Testis (tissue), 3 donors: Measurements from ENCODE around the gene RTP3. TPM values are rescaled to one million over a fixed set of nuclear protein-coding genes. Genes with fewer than 3 reads are reported as not detected.

Experiments used
- DNase-seq: peaks from one replicate; pipeline ENCODE4 v3.0.0-alpha.2; 2019
- H3K27ac ChIP-seq, 2 donors: fragments of 200-600 bp; sonication (generic); one replicate each; pipeline ENCODE4 v1.5.1; 2019
- H3K27me3 ChIP-seq: fragments of 200-600 bp; sonication (generic); one replicate; pipeline ENCODE4 v1.5.1; 2019
- H3K36me3 ChIP-seq: fragments of 200-600 bp; sonication (generic); one replicate; pipeline ENCODE4 v1.5.1; 2017; ENCODE audit warnings: low read depth; ENCODE audit errors: missing control alignments
- H3K4me1 ChIP-seq: fragments of 200-600 bp; sonication (generic); one replicate; pipeline ENCODE4 v1.5.1; 2019
- H3K4me3 ChIP-seq, 2 donors: fragments of 200-600 bp; sonication (generic); one replicate each; pipeline ENCODE4 v1.5.1; 2017 to 2019
- H3K9me3 ChIP-seq: fragments of 200-600 bp; sonication (generic); one replicate; pipeline ENCODE4 v1.5.1; 2017
- POLR2A ChIP-seq: fragments of 450-650 bp; IDR thresholded peaks from one replicate; pipeline ENCODE4 v1.6.1; 2017; ENCODE audit warnings: antibody characterized with exemption, mild to moderate bottlenecking, moderate library complexity
- WGBS, 2 donors: methylation state at CpG; one replicate each; pipeline ENCODE4 v1.1.5; 2018; 5-methylcytosine and 5-hydroxymethylcytosine counted together
- intact Hi-C: fragments of 100-400 bp; cut with DNase I; formaldehyde crosslinking; loops from one replicate; pipeline ENCODE4 v1.15.1; 2023; ENCODE audit warnings: low total_unique reads
- polyA plus RNA-seq: library from polyadenylated mRNA; stranded (reverse); fragments of 350-450 nt; fragmentation: Illumina TruSeq; extraction: RNeasy Lipid Tissue Mini Kit (QIAGEN cat#74804); gene quantifications from one replicate; pipeline ENCODE4 v1.2.3, GENCODE V29; 2014; ENCODE audit warnings: low read depth, low replicate concordance; ENCODE audit not compliant: insufficient read depth
- total RNA-seq, 2 donors: library from RNA; depleted of rRNA; stranded (reverse); fragments of >200 nt; gene quantifications; one replicate each; pipeline ENCODE4 v1.2.3, GENCODE V29; 2016
- TF ChIP-seq, protein P1 (sequence below), 3 experiments: fragments of 450-650 bp in 2 of 3; fragments of 200-600 bp in 1 of 3; sonication (generic) in 1 of 3; IDR thresholded peaks; one replicate each; pipeline ENCODE4 v1.5.1; 2016 to 2019; ENCODE audit warnings: antibody characterized with exemption in 3 of 3, mild to moderate bottlenecking in 2 of 3, moderate library complexity in 1 of 3

RTP3 gene
- total and polyA plus RNA-seq, 3 donors from 2014 or later = 0.50 to 2.0 (median 1.1) TPM

DNA sequence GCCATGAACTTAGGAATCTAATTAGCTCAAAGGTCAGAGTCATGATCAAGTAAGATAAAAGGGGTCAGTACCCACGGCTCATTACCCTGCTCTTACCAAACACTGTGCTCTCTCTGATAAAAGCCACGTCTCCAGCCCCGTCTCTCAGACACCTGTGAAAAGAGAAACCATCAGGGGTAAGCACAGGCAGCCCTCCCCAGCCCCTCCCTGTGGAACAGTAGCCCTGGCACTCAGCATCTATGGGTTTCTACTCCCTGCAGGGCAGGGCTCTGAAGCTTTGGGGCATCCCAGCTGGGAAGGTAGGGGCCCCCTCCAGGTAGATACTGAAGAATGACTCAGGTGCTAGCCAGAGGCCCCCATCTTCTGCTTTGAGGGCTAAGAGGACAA, 43.6 kb upstream of the RTP3 start:
- intact Hi-C loops = no loop called here
- TF ChIP-seq, protein P1, sequence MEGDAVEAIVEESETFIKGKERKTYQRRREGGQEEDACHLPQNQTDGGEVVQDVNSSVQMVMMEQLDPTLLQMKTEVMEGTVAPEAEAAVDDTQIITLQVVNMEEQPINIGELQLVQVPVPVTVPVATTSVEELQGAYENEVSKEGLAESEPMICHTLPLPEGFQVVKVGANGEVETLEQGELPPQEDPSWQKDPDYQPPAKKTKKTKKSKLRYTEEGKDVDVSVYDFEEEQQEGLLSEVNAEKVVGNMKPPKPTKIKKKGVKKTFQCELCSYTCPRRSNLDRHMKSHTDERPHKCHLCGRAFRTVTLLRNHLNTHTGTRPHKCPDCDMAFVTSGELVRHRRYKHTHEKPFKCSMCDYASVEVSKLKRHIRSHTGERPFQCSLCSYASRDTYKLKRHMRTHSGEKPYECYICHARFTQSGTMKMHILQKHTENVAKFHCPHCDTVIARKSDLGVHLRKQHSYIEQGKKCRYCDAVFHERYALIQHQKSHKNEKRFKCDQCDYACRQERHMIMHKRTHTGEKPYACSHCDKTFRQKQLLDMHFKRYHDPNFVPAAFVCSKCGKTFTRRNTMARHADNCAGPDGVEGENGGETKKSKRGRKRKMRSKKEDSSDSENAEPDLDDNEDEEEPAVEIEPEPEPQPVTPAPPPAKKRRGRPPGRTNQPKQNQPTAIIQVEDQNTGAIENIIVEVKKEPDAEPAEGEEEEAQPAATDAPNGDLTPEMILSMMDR (IDR thresholded peaks at IDR 0.05) = no peak
- Histone ChIP-seq H3K27me3 (no peaks in the 10 kb centered on the region), H3K9me3 (no peaks in the 10 kb centered on the region), H3K4me3 (no peak overlapping the region), H3K36me3 (no peaks in the 10 kb centered on the region), H3K27ac (no peak overlapping the region), H3K4me1 (no peaks in the 10 kb centered on the region)
- WGBS, 2 donors = 50 to 55% methylated on average over 3 of the region's 3 CpGs
- DNase-seq = no peak

DNA sequence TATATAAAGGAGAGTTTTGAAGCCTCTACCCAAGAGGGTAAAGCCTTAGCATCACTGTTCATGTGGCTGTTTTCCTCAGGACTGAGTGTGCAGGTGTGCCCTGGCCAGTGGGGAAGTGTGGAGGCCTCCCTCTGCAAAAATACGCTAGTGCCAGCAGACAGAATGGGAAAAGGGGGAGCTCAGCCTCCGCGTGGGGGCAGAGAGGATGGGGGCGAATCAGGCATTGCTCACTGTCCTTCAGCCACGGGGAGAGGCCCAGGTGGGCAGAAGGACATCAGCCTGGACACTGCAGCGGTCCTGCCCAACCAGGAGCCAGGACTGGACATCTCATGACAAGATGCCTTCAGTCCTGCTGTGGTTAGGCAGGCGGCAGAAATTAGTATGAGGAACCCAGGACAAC, 43.2 kb upstream of the RTP3 start:
- Histone ChIP-seq H3K27ac (no peak overlapping the region), H3K4me1 (no peaks in the 10 kb centered on the region), H3K4me3 (no peak overlapping the region), H3K36me3 (no peaks in the 10 kb centered on the region), H3K9me3 (no peaks in the 10 kb centered on the region), H3K27me3 (no peaks in the 10 kb centered on the region)
- 70 to 88% methylated on average over 7 of the region's 7 CpGs for WGBS, 2 donors
- TF ChIP-seq POLR2A = no peak
- TF ChIP-seq, protein P1 (IDR thresholded peaks at IDR 0.05) = no peak
- no peak for DNase-seq
- intact Hi-C loops = no loop called here

DNA sequence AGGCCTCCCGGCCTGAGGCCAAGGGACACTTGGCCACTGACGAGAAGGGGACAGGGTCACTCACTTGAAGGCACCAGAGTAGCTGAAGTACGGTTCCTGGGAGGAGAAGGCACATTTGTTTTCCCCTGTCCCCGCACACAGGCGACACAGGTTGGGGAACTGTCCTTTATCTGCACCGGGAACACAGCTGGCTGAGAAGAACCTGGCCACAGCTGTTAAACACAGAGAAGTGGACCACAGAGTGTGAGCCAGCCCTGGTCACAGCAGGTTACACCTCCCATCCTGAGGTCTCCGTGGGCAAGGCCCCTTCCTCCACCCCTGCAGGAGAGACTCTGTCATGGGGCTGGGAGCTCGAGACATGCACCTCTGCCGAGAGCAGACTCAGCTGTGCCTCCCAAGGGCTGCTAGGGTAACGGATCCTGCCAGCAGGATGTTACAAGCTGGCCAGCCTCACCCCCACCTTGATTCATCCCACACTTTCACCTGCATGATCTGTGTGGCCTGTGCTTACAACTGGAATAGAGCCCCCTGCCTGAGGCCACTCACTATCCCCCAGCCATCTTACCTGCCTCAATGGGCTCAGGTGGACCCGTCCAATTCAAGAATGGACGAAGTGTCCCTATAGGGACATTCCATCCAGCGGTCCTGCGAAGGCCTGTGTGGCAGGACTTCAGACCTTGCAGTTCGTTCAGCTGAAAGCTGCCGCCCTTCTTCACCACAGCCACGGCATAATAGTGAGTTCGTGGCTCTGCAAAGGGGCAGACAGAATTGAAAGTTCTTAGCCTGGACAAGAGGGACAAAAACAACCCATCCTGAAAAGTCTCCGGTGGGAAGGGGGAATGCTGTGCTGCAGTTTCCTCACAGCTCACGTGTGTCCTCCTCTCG, 42.3 kb upstream of the RTP3 start:
- TF ChIP-seq, protein P1 (IDR thresholded peaks at IDR 0.05) = no peak
- TF ChIP-seq POLR2A = no peak
- Histone ChIP-seq H3K4me1 (no peaks in the 10 kb centered on the region), H3K9me3 (no peaks in the 10 kb centered on the region), H3K27me3 (no peaks in the 10 kb centered on the region), H3K27ac (no peak overlapping the region), H3K4me3 (no peak overlapping the region), H3K36me3 (no peaks in the 10 kb centered on the region)
- intact Hi-C loops = no loop called here
- DNase-seq = no peak
- 85 to 90% methylated on average over 18 to 21 of the region's 21 CpGs for WGBS, 2 donors

DNA sequence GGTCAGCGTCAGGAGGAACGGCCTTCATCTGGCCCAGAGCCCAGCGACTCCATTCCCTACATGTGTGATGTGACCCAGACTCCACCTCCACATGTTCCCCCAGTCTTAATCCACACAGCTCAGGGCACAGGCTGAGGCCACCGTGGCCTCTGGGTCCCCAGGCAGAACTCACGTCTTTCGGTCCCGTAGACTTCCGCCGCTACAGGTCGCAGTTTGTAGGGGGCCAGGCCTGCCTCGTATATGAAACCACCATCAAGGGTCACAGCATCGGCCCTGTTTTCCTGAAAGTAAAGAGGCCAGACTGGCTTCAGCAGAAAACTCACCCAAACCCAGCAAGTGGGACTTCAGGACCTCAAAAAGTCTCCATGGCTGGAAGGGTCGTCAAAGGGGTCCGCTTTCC, 41.7 kb upstream of the RTP3 start:
- Histone ChIP-seq H3K4me1 (no peaks in the 10 kb centered on the region), H3K27me3 (no peaks in the 10 kb centered on the region), H3K4me3 (no peak overlapping the region), H3K36me3 (no peaks in the 10 kb centered on the region), H3K9me3 (no peaks in the 10 kb centered on the region), H3K27ac (no peak overlapping the region)
- no peak for TF ChIP-seq POLR2A
- TF ChIP-seq, protein P1 (IDR thresholded peaks at IDR 0.05) = no peak
- DNase-seq = no peak
- intact Hi-C loops = no loop called here
- 90 to 95% methylated on average over 12 to 14 of the region's 14 CpGs for WGBS, 2 donors

DNA sequence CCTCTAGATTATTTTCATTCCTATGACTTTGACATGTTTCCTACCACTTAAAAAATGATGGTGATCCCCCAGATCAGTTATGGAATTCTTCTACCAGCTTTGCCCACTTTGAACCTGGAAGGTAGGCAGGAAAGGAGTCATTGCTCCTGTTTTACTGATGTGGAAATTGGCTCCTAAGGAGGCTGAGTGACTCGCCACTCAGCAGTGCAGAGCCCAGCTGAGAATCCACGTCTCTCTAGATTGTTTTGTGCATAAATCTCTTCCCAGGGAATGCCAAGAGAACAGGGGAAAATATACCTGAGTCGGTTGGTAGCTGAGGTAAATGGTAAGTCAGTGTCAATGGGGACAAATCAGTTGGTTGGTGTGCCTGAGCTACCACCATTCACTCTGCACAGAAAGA, 37.7 kb upstream of the RTP3 start:
- H3K4me1 ChIP-seq = peaks cover 4% of the 10 kb centered on the region
- H3K4me3 ChIP-seq = no peak overlapping the region
- TF ChIP-seq, protein P1 (IDR thresholded peaks at IDR 0.05) = no peak
- DNase-seq = no peak
- no peaks in the 10 kb centered on the region for H3K9me3 ChIP-seq
- no peak overlapping the region for H3K27ac ChIP-seq
- no peaks in the 10 kb centered on the region for H3K36me3 ChIP-seq
- intact Hi-C loops = no loop called here
- WGBS, 2 donors = 81 to 96% methylated on average over 2 to 3 of the region's 3 CpGs
- no peaks in the 10 kb centered on the region for H3K27me3 ChIP-seq
